Measurements from ENCODE around the gene ZBTB21. TPM values are rescaled to one million over a fixed set of nuclear protein-coding genes. Genes with fewer than 3 reads are reported as not detected.

The ZBTB21 gene
- total and polyA plus RNA-seq, 2 experiments from 2014 or later, result 10.7 TPM

DNA sequence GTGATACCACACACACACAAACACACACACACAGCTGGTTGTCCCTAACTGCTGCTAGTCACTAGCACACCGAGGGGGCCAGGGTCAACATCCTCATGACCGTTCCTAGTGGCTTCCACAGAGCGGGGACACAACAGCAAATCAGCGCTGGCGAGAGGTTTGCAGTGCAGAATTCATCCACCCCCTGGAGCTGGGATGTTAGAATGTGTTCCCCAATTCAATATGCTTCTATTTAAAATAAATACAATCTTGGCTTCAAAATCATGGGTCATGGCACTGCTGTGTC is 40.1 kb downstream of the ZBTB21 start:
- no peaks in the 10 kb centered on the region for H3K36me3 ChIP-seq (ENCODE audit: low read depth)
- no peak for DNase-seq
- no peak overlapping the region for H3K9ac ChIP-seq
- TF ChIP-seq EZH2 (IDR thresholded peaks at IDR 0.05; ENCODE audit: insufficient read depth, poor library complexity, severe bottlenecking) (no peak), EZH2phosphoT487 (IDR thresholded peaks at IDR 0.05; ENCODE audit: insufficient read depth, low read depth) (no peak)
- H3K4me2 ChIP-seq (ENCODE audit: unreplicated experiment), result no peak overlapping the region
- no peaks in the 10 kb centered on the region for H3K79me2 ChIP-seq (ENCODE audit: insufficient read depth)
- in situ Hi-C loops (cut with MboI), result no loop called here
- H3K27ac ChIP-seq, result no peak overlapping the region
- H3K4me1 ChIP-seq (ENCODE audit: insufficient read depth), result no peaks in the 10 kb centered on the region
- no peaks in the 10 kb centered on the region for H3F3A ChIP-seq (ENCODE audit: insufficient read depth)
- H3K27me3 ChIP-seq (replicated peaks; ENCODE audit: insufficient read depth), result no peaks in the 10 kb centered on the region
- no peaks in the 10 kb centered on the region for H4K20me1 ChIP-seq (ENCODE audit: insufficient read depth)
- H3K4me3 ChIP-seq, result no peak overlapping the region
- WGBS, 2 experiments (ENCODE audit: low coverage in 1 of 2, low lambda C conversion rate in 2 of 2, missing lambda C conversion rate in 2 of 2), result 79 to 85% methylated on average over 5 of the region's 5 CpGs
- no peaks in the 10 kb centered on the region for H3K9me2 ChIP-seq (ENCODE audit: insufficient read depth)
- H3K9me3 ChIP-seq (ENCODE audit: low read depth), result no peaks in the 10 kb centered on the region
- H2AFZ ChIP-seq, result no peak overlapping the region

DNA sequence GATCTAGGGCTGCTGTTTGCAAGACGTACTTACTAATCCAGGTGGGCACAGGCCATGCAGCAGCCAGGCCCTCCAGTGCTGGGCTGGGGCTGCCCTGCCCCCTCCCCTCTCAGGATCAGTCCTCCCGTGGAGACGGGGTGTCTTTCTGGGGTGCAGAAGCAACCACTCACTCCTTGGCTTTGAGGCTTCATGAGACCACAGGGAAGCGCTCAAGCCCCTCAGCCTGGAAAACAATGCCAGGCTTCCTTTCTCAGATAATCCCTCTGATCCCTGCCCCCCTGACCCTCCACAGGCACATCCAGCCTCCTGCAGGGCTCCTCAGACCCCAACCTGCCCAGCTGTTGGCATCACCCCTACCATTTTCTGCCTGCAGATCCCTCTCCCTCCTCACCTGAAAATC is 42.5 kb downstream of the ZBTB21 start:
- Histone ChIP-seq H3K4me2 (ENCODE audit: unreplicated experiment) (no peak overlapping the region), H4K20me1 (ENCODE audit: insufficient read depth) (no peaks in the 10 kb centered on the region), H3K36me3 (ENCODE audit: low read depth) (no peaks in the 10 kb centered on the region), H3K79me2 (ENCODE audit: insufficient read depth) (no peaks in the 10 kb centered on the region), H3K9me3 (ENCODE audit: low read depth) (no peaks in the 10 kb centered on the region), H3K27me3 (replicated peaks; ENCODE audit: insufficient read depth) (no peaks in the 10 kb centered on the region), H2AFZ (no peak overlapping the region), H3F3A (ENCODE audit: insufficient read depth) (no peaks in the 10 kb centered on the region), H3K27ac (no peak overlapping the region), H3K4me1 (ENCODE audit: insufficient read depth) (no peaks in the 10 kb centered on the region), H3K9ac (no peak overlapping the region), H3K4me3 (no peak overlapping the region), H3K9me2 (ENCODE audit: insufficient read depth) (no peaks in the 10 kb centered on the region)
- WGBS, 2 experiments (ENCODE audit: low coverage in 1 of 2, low lambda C conversion rate in 2 of 2, missing lambda C conversion rate in 2 of 2), result 70 to 78% methylated on average over 4 of the region's 4 CpGs
- in situ Hi-C loops (cut with MboI), result no loop called here
- TF ChIP-seq EZH2 (IDR thresholded peaks at IDR 0.05; ENCODE audit: insufficient read depth, poor library complexity, severe bottlenecking) (no peak), EZH2phosphoT487 (IDR thresholded peaks at IDR 0.05; ENCODE audit: insufficient read depth, low read depth) (no peak)
- no peak for DNase-seq

DNA sequence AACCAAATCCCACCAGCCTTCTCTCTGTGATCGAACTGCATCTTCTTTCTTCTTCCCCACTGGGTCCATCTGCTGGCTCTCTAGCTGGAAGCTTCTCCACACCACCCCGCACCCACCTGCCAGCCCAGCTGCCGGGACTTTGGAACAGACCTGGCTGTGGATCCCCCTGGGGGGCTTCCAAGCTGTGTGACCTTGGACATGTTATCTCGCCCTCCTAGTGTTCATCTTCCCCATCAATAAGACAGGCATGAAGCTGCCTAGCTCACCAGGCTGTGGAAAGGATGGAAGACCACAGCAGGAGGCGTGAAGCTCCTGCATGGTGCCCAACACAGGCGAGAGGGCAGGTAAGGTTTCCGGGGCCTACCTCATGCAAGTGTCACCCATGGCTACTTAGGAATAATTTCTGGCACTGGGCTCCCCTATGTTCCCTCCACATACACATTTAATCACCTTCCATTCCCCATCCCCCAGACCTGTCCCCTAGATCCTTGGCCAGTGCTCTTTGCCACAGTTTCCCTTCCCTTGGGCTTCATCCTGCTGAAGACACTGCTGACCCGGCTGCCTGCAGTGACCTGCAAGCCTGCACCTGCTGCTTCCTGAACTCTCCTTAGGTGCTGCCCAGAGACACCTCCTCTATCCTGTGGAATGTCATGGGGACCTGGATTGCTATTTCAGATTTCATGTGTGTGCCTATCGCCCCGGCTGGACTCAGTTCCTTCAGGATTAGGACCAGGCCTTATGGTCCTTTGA is 43.1 kb downstream of the ZBTB21 start:
- H3K9ac ChIP-seq, result no peak overlapping the region
- H3K79me2 ChIP-seq (ENCODE audit: insufficient read depth), result no peaks in the 10 kb centered on the region
- no peak for DNase-seq
- 90 to 95% methylated on average over 10 of the region's 10 CpGs for WGBS, 2 experiments (ENCODE audit: low coverage in 1 of 2, low lambda C conversion rate in 2 of 2, missing lambda C conversion rate in 2 of 2)
- in situ Hi-C loops (cut with MboI), result no loop called here
- H3K9me2 ChIP-seq (ENCODE audit: insufficient read depth), result no peaks in the 10 kb centered on the region
- no peaks in the 10 kb centered on the region for H4K20me1 ChIP-seq (ENCODE audit: insufficient read depth)
- H3K36me3 ChIP-seq (ENCODE audit: low read depth), result no peaks in the 10 kb centered on the region
- H3K9me3 ChIP-seq (ENCODE audit: low read depth), result no peaks in the 10 kb centered on the region
- TF ChIP-seq EZH2 (IDR thresholded peaks at IDR 0.05; ENCODE audit: insufficient read depth, poor library complexity, severe bottlenecking) (no peak), EZH2phosphoT487 (IDR thresholded peaks at IDR 0.05; ENCODE audit: insufficient read depth, low read depth) (no peak)
- no peak overlapping the region for H3K27ac ChIP-seq
- H3K4me1 ChIP-seq (ENCODE audit: insufficient read depth), result no peaks in the 10 kb centered on the region
- H2AFZ ChIP-seq, result no peak overlapping the region
- no peaks in the 10 kb centered on the region for H3K27me3 ChIP-seq (replicated peaks; ENCODE audit: insufficient read depth)
- H3K4me3 ChIP-seq, result no peak overlapping the region
- no peaks in the 10 kb centered on the region for H3F3A ChIP-seq (ENCODE audit: insufficient read depth)
- no peak overlapping the region for H3K4me2 ChIP-seq (ENCODE audit: unreplicated experiment)

DNA sequence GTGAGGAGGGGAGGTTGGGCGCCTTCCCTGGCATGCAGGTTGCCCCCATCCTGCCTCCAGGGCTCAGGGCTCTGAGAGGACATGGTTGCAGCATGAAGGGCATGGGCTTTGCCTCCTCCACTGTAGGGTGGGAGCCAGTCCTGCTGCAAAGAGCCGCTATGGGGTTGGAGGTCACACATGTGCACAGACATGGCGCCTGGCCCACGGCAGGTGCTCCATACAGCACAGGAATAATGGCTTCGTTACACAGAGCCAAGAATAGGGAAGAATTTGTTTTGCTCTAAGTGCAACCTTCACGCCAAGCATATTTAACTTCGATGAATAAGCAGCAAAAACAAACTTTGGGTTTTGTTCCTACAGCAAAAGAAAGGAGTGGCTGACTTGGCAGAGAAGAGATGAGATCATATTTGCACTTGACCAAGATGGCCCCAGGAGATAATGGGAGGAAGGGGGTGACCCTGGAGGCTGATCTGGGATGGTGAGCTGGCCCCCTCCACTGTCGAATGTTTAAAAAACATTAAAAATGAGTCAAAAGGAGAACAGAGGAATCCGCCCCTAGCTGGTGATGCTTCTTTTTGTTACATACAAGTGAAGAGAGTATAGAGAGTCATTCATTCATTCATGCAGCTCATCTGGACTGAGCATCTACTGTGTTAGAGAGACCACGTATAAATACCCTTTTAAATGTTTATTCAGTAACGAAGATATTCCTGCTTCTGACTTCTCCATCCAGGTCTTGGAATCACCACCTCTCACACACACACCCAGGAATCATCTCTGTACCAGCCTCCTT is 43.9 kb downstream of the ZBTB21 start:
- WGBS, 2 experiments (ENCODE audit: low coverage in 1 of 2, low lambda C conversion rate in 2 of 2, missing lambda C conversion rate in 2 of 2), result 76 to 79% methylated on average over 11 of the region's 11 CpGs
- in situ Hi-C loops (cut with MboI), result no loop called here
- no peaks in the 10 kb centered on the region for H3K27me3 ChIP-seq (replicated peaks; ENCODE audit: insufficient read depth)
- H3K27ac ChIP-seq, result no peak overlapping the region
- no peaks in the 10 kb centered on the region for H4K20me1 ChIP-seq (ENCODE audit: insufficient read depth)
- TF ChIP-seq EZH2 (IDR thresholded peaks at IDR 0.05; ENCODE audit: insufficient read depth, poor library complexity, severe bottlenecking) (no peak), EZH2phosphoT487 (IDR thresholded peaks at IDR 0.05; ENCODE audit: insufficient read depth, low read depth) (no peak)
- H3F3A ChIP-seq (ENCODE audit: insufficient read depth), result no peaks in the 10 kb centered on the region
- H3K36me3 ChIP-seq (ENCODE audit: low read depth), result no peaks in the 10 kb centered on the region
- no peaks in the 10 kb centered on the region for H3K9me3 ChIP-seq (ENCODE audit: low read depth)
- H3K4me2 ChIP-seq (ENCODE audit: unreplicated experiment), result no peak overlapping the region
- DNase-seq, result peak; percentile 16
- H3K9me2 ChIP-seq (ENCODE audit: insufficient read depth), result no peaks in the 10 kb centered on the region
- no peak overlapping the region for H2AFZ ChIP-seq
- H3K4me1 ChIP-seq (ENCODE audit: insufficient read depth), result no peaks in the 10 kb centered on the region
- H3K4me3 ChIP-seq, result no peak overlapping the region
- no peak overlapping the region for H3K9ac ChIP-seq
- H3K79me2 ChIP-seq (ENCODE audit: insufficient read depth), result no peaks in the 10 kb centered on the region

All from GM23248 (cell line).